Progenitor cell of endocrine pancreas (in vitro differentiated cells): Measurements from ENCODE around the gene MASP1. TPM values are rescaled to one million over a fixed set of nuclear protein-coding genes. Genes with fewer than 3 reads are reported as not detected.

Experiments used
- DNase-seq: peaks from one replicate; pipeline ENCODE4 v3.0.0; 2021; ENCODE audit warnings: low spot score; ENCODE audit not compliant: unreplicated experiment
- H3K27ac Mint-ChIP-seq: 2 replicates; pipeline ENCODE4 v1.8.0; 2021; ENCODE audit warnings: mild to moderate bottlenecking, moderate library complexity, mixed read lengths
- H3K27me3 Mint-ChIP-seq: 2 replicates; pipeline ENCODE4 v1.8.0; 2021; ENCODE audit warnings: mixed read lengths
- H3K36me3 Mint-ChIP-seq: 2 replicates; pipeline ENCODE4 v1.8.0; 2022; ENCODE audit warnings: mixed read lengths; ENCODE audit not compliant: insufficient read depth
- H3K4me1 Mint-ChIP-seq: 2 replicates; pipeline ENCODE4 v1.8.0; 2021; ENCODE audit warnings: low read depth, mixed read lengths
- H3K4me3 Mint-ChIP-seq: 2 replicates; pipeline ENCODE4 v1.8.0; 2021; ENCODE audit warnings: low read depth, mild to moderate bottlenecking, moderate library complexity, mixed read lengths
- H3K9me3 Mint-ChIP-seq: 2 replicates; pipeline ENCODE4 v1.8.0; 2021; ENCODE audit warnings: low read depth, mixed read lengths
- total RNA-seq: library from RNA; stranded (reverse); gene quantifications from 2 replicates; pipeline ENCODE4 v1.2.1, GENCODE V29; 2021
- TF ChIP-seq, protein P1 (sequence below): fragments of 200-600 bp; sonication (generic); IDR thresholded peaks from one replicate; pipeline ENCODE4 v1.5.0; 2021; ENCODE audit warnings: antibody characterized with exemption, mild to moderate bottlenecking; ENCODE audit not compliant: unreplicated experiment

Gene MASP1
- total RNA-seq, 1 donor from 2014 or later = 0.60 TPM

DNA sequence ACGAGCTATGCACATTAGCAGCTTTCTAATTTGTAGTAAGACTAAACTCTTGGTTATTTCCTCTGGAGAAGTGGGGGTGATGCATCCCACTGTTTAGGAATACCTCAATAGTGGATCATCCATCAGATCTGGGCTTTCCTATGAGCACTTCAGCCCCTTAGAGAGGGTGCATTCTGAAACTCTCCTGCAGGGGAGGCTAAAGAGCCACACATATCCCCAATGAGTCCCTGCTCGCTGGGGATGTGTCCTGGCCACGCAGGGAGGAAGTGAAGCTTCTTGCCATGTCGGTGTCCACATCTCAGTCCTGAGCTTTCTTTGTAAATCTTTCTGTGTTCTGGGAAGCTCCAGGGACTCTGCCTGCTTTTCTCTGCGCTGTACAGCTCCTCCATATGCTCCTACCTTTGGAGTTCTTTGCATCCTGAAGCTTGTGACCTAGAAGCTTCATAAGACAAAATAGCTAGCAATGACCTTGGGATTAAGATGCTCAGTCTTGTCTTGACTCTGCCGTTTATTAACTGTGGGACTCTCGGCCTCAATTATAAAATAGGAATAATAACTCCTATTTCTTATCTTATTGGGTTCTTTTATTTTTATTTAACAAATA, 28.3 kb upstream of the MASP1 start:
- Mint-ChIP-seq H3K9me3 (no peaks in the 10 kb centered on the region), H3K4me1 (peaks cover 9% of the 10 kb centered on the region), H3K27me3 (peaks cover 24% of the 10 kb centered on the region), H3K27ac (no peak overlapping the region), H3K4me3 (no peak overlapping the region), H3K36me3 (no peaks in the 10 kb centered on the region)
- peak; percentile 51 for DNase-seq
- TF ChIP-seq, protein P1, sequence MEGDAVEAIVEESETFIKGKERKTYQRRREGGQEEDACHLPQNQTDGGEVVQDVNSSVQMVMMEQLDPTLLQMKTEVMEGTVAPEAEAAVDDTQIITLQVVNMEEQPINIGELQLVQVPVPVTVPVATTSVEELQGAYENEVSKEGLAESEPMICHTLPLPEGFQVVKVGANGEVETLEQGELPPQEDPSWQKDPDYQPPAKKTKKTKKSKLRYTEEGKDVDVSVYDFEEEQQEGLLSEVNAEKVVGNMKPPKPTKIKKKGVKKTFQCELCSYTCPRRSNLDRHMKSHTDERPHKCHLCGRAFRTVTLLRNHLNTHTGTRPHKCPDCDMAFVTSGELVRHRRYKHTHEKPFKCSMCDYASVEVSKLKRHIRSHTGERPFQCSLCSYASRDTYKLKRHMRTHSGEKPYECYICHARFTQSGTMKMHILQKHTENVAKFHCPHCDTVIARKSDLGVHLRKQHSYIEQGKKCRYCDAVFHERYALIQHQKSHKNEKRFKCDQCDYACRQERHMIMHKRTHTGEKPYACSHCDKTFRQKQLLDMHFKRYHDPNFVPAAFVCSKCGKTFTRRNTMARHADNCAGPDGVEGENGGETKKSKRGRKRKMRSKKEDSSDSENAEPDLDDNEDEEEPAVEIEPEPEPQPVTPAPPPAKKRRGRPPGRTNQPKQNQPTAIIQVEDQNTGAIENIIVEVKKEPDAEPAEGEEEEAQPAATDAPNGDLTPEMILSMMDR = peak; percentile 85

- no peaks in the 10 kb centered on the region for H3K36me3 Mint-ChIP-seq
- H3K9me3 Mint-ChIP-seq = no peaks in the 10 kb centered on the region
- DNase-seq = peak; percentile 31
- H3K4me3 Mint-ChIP-seq = peak overlapping the region; percentile 15
- TF ChIP-seq, protein P1 = peak; percentile 94
- H3K27me3 Mint-ChIP-seq = peaks cover 30% of the 10 kb centered on the region
- peaks cover 9% of the 10 kb centered on the region for H3K4me1 Mint-ChIP-seq
- peak overlapping the region; percentile 15 for H3K27ac Mint-ChIP-seq
These were observed 27.5 kb upstream of the MASP1 start for GRCh38 chr3:187318819-187319616.

GRCh38 chr3:187315872-187316271, 24.3 kb upstream of the MASP1 start:
- H3K4me1 Mint-ChIP-seq = peaks cover 3% of the 10 kb centered on the region
- peaks cover 38% of the 10 kb centered on the region for H3K27me3 Mint-ChIP-seq
- DNase-seq = no peak
- no peaks in the 10 kb centered on the region for H3K9me3 Mint-ChIP-seq
- H3K36me3 Mint-ChIP-seq = no peaks in the 10 kb centered on the region
- H3K4me3 Mint-ChIP-seq = no peak overlapping the region
- TF ChIP-seq, protein P1 = no peak
- no peak overlapping the region for H3K27ac Mint-ChIP-seq

DNA sequence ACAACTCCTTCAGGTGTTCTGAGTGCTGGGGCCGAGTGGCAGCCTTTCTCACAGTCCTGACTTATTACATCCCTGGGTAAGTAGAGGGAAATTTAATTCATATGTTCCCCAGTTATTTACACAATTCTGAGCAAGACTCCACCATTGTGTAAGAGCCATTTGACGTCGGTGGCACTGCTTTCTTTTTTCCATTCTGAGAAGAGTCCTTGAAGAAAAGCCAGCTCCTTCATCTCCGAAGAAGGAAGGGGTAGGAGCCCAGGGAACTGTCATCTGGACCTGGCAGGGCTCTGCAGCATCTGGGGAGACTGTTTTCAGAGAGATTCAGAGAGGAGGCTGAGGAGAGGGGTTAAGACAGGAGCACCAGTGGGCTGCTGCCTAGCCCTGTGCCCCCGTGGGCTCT, 22.6 kb upstream of the MASP1 start:
- Mint-ChIP-seq H3K9me3 (no peaks in the 10 kb centered on the region), H3K4me1 (peaks cover 3% of the 10 kb centered on the region), H3K36me3 (no peaks in the 10 kb centered on the region), H3K27me3 (peaks cover 38% of the 10 kb centered on the region), H3K4me3 (no peak overlapping the region), H3K27ac (no peak overlapping the region)
- no peak for DNase-seq
- TF ChIP-seq, protein P1 = no peak

DNA sequence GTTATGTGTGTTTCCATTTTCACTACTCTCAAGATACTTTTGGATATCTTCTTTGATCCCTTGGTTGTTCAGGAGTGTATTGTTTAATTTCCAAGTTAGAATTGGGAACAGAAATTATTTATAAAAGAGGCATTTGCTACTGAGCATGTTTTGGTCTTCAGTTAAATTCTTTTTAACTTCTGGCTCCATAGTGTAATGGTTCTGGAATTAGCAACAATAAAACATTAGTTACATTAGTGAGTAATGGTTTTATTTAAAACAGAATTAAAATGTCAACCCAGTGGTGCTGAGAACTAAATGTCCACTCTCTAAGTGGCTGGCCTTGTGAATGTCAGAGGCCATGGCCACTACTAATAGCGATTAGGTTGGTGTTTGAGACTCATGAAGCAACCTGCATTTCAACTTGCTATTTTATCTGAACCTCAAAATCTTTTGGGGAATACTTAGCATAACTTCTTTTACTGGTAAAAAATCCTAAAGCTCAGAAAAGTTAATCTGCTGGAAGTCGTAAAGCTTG, 19.5 kb upstream of the MASP1 start:
- H3K4me1 Mint-ChIP-seq = no peaks in the 10 kb centered on the region
- no peak for DNase-seq
- no peak overlapping the region for H3K4me3 Mint-ChIP-seq
- no peaks in the 10 kb centered on the region for H3K36me3 Mint-ChIP-seq
- TF ChIP-seq, protein P1 = no peak
- H3K27me3 Mint-ChIP-seq = peaks cover 21% of the 10 kb centered on the region
- no peaks in the 10 kb centered on the region for H3K9me3 Mint-ChIP-seq
- no peak overlapping the region for H3K27ac Mint-ChIP-seq
